BLaER1 (cell line): ENCODE results near the gene RASGRP2.

ENCODE experiments used
- H3K27ac ChIP-seq: shearing (Covaris generic); formaldehyde crosslinking; 2 replicates; pipeline ENCODE4 v1.8.1; 2022
- H3K27me3 ChIP-seq: shearing (Covaris generic); formaldehyde crosslinking; 2 replicates; pipeline ENCODE4 v1.8.1; 2022
- H3K36me3 ChIP-seq: shearing (Covaris generic); formaldehyde crosslinking; 2 replicates; pipeline ENCODE4 v1.8.1; 2022
- H3K4me1 ChIP-seq: shearing (Covaris generic); formaldehyde crosslinking; 2 replicates; pipeline ENCODE4 v1.8.1; 2022
- H3K4me2 ChIP-seq: shearing (Covaris generic); formaldehyde crosslinking; 2 replicates; pipeline ENCODE4 v1.8.1; 2022
- H3K4me3 ChIP-seq: shearing (Covaris generic); formaldehyde crosslinking; 2 replicates; pipeline ENCODE4 v1.8.1; 2022
- H3K9ac ChIP-seq: shearing (Covaris generic); formaldehyde crosslinking; 2 replicates; pipeline ENCODE4 v1.8.1; 2022
- H3K9me3 ChIP-seq: shearing (Covaris generic); formaldehyde crosslinking; 2 replicates; pipeline ENCODE4 v1.8.1; 2022
- H4K20me1 ChIP-seq: shearing (Covaris generic); formaldehyde crosslinking; 2 replicates; pipeline ENCODE4 v1.8.1; 2022
- Cebpa-rat ChIP-seq: shearing (Covaris generic); IDR thresholded peaks from 2 replicates; pipeline ENCODE4 v1.8.1; 2022

Gene RASGRP2

GRCh38 chr11:64786308-64786707 is 42.4 kb upstream of the RASGRP2 start:
- Histone ChIP-seq H3K4me1 (peaks cover 14% of the 10 kb centered on the region), H3K36me3 (peaks cover 35% of the 10 kb centered on the region), H3K27ac (no peak overlapping the region), H3K9me3 (no peaks in the 10 kb centered on the region), H3K9ac (0 out of 2 replicates have a peak overlapping the region, but pooled peaks have one; percentile 10), H4K20me1 (no peaks in the 10 kb centered on the region), H3K4me2 (no peak overlapping the region), H3K27me3 (no peaks in the 10 kb centered on the region), H3K4me3 (no peak overlapping the region)
- no peak for TF ChIP-seq Cebpa-rat

- Histone ChIP-seq H3K4me2 (no peak overlapping the region), H3K4me3 (no peak overlapping the region), H3K4me1 (peaks cover 16% of the 10 kb centered on the region), H3K9ac (no peak overlapping the region), H3K36me3 (peaks cover 22% of the 10 kb centered on the region), H4K20me1 (no peaks in the 10 kb centered on the region), H3K27me3 (no peaks in the 10 kb centered on the region), H3K9me3 (no peaks in the 10 kb centered on the region), H3K27ac (no peak overlapping the region)
- no peak for TF ChIP-seq Cebpa-rat
Measured at GRCh38 chr11:64784813-64785581, 41.1 kb upstream of the RASGRP2 start.

- Histone ChIP-seq H3K4me2 (peak within 1 kb of the TSS; percentile 100), H3K4me1 (peaks cover 52% of the 10 kb centered on the region), H4K20me1 (peaks cover 40% of the 10 kb centered on the region), H3K36me3 (peaks cover 38% of the 10 kb centered on the region), H3K4me3 (peak within 1 kb of the TSS; percentile 96), H3K9ac (peak within 1 kb of the TSS; percentile 100), H3K9me3 (no peaks in the 10 kb centered on the region), H3K27me3 (no peaks in the 10 kb centered on the region), H3K27ac (peak within 1 kb of the TSS; percentile 100)
- TF ChIP-seq Cebpa-rat, result no peak
Measured at GRCh38 chr11:64778473-64779298, 34.7 kb upstream of the RASGRP2 start, which contains the start of gene SF1. TSS of gene SF1 (minus strand) at chr11:64778542. CDS start at chr11:64778392, 150 bp downstream.

- peaks cover 57% of the 10 kb centered on the region for H3K4me1 ChIP-seq
- H4K20me1 ChIP-seq, result peaks cover 45% of the 10 kb centered on the region
- peaks cover 43% of the 10 kb centered on the region for H3K36me3 ChIP-seq
- H3K9me3 ChIP-seq, result no peaks in the 10 kb centered on the region
- peak overlapping the region; percentile 96 for H3K4me3 ChIP-seq
- H3K9ac ChIP-seq, result peak overlapping the region; percentile 100
- H3K4me2 ChIP-seq, result peak overlapping the region; percentile 29; the same call in 1 of the 2 replicates
- H3K27ac ChIP-seq, result peak overlapping the region; percentile 100
- no peaks in the 10 kb centered on the region for H3K27me3 ChIP-seq
- TF ChIP-seq Cebpa-rat, result no peak
Measured at GRCh38 chr11:64778223-64778472, 34.2 kb upstream of the RASGRP2 start.

GRCh38 chr11:64777449-64778222 is 33.7 kb upstream of the RASGRP2 start:
- no peak for TF ChIP-seq Cebpa-rat
- H3K4me2 ChIP-seq, result peak overlapping the region; percentile 100

GRCh38 chr11:64776875-64777274 is 32.9 kb upstream of the RASGRP2 start:
- H3K9me3 ChIP-seq, result no peaks in the 10 kb centered on the region
- H3K36me3 ChIP-seq, result peaks cover 56% of the 10 kb centered on the region
- H3K27ac ChIP-seq, result peak overlapping the region; percentile 100
- peaks cover 63% of the 10 kb centered on the region for H3K4me1 ChIP-seq
- peak overlapping the region; percentile 100 for H3K4me2 ChIP-seq
- peaks cover 58% of the 10 kb centered on the region for H4K20me1 ChIP-seq
- peak overlapping the region; percentile 100 for H3K9ac ChIP-seq
- H3K4me3 ChIP-seq, result peak overlapping the region; percentile 96
- TF ChIP-seq Cebpa-rat, result no peak
- no peaks in the 10 kb centered on the region for H3K27me3 ChIP-seq

More at GRCh38 chr11:64777449-64778222, 33.7 kb upstream of the RASGRP2 start:
- Histone ChIP-seq H3K4me3 (peak overlapping the region; percentile 96), H4K20me1 (peaks cover 50% of the 10 kb centered on the region), H3K9ac (peak overlapping the region; percentile 100), H3K4me1 (peaks cover 57% of the 10 kb centered on the region), H3K27ac (peak overlapping the region; percentile 100), H3K9me3 (no peaks in the 10 kb centered on the region), H3K27me3 (no peaks in the 10 kb centered on the region), H3K36me3 (peaks cover 48% of the 10 kb centered on the region)

- H3K4me3 ChIP-seq, result peak overlapping the region; percentile 96
- H3K27me3 ChIP-seq, result no peaks in the 10 kb centered on the region
- H3K27ac ChIP-seq, result no peak overlapping the region
- H3K9me3 ChIP-seq, result no peaks in the 10 kb centered on the region
- peaks cover 67% of the 10 kb centered on the region for H3K4me1 ChIP-seq
- peaks cover 61% of the 10 kb centered on the region for H3K36me3 ChIP-seq
- TF ChIP-seq Cebpa-rat, result no peak
- H3K9ac ChIP-seq, result peak overlapping the region; percentile 100
- H3K4me2 ChIP-seq, result peak overlapping the region; percentile 100
- peaks cover 62% of the 10 kb centered on the region for H4K20me1 ChIP-seq
Measured at GRCh38 chr11:64776425-64776824, 32.5 kb upstream of the RASGRP2 start.

GRCh38 chr11:64774144-64774543 is 30.2 kb upstream of the RASGRP2 start:
- TF ChIP-seq Cebpa-rat, result no peak
- peaks cover 83% of the 10 kb centered on the region for H3K36me3 ChIP-seq
- no peak overlapping the region for H3K9ac ChIP-seq
- no peak overlapping the region for H3K4me3 ChIP-seq
- no peaks in the 10 kb centered on the region for H3K27me3 ChIP-seq
- H3K9me3 ChIP-seq, result no peaks in the 10 kb centered on the region
- no peak overlapping the region for H3K27ac ChIP-seq
- peaks cover 80% of the 10 kb centered on the region for H3K4me1 ChIP-seq
- H4K20me1 ChIP-seq, result peaks cover 85% of the 10 kb centered on the region
- peak overlapping the region; percentile 100 for H3K4me2 ChIP-seq

- Histone ChIP-seq H3K4me3 (peak overlapping the region; percentile 43), H4K20me1 (peaks cover 100% of the 10 kb centered on the region), H3K27ac (peak overlapping the region; percentile 60)
Measured at GRCh38 chr11:64772303-64773018, 28.5 kb upstream of the RASGRP2 start.

More at GRCh38 chr11:64772303-64773018, 28.5 kb upstream of the RASGRP2 start:
- Histone ChIP-seq H3K9me3 (no peaks in the 10 kb centered on the region), H3K4me1 (peaks cover 97% of the 10 kb centered on the region), H3K36me3 (peaks cover 100% of the 10 kb centered on the region), H3K27me3 (no peaks in the 10 kb centered on the region), H3K9ac (peak overlapping the region; percentile 61), H3K4me2 (peak overlapping the region; percentile 100)
- TF ChIP-seq Cebpa-rat, result no peak
